K562 (cell line): ENCODE measurements around the gene PIK3CB. TPM values are rescaled to one million over a fixed set of nuclear protein-coding genes. Genes with fewer than 3 reads are reported as not detected.
A peak's percentile ranks its signal among the peaks of the same experiment; 100 is the strongest.

ENCODE experiments used
- ELF2 ChIP-seq: fragments of 250-450 bp; sonication (Bioruptor Pico); IDR thresholded peaks from 2 replicates; pipeline ENCODE4 v1.5.0; 2021; ENCODE audit warnings: mild to moderate bottlenecking
- NFYB ChIP-seq: IDR thresholded peaks from 2 replicates; pipeline ENCODE4 v1.6.1; 2011; ENCODE audit warnings: mild to moderate bottlenecking, moderate library complexity; ENCODE audit not compliant: insufficient read length; ENCODE audit errors: extremely low read depth
- SPI1 ChIP-seq: IDR thresholded peaks from 2 replicates; pipeline ENCODE4 v1.6.1; 2011; ENCODE audit warnings: low read depth, low read length, control low read depth, borderline replicate concordance
- TRIM24 ChIP-seq, 2 experiments: fragments of 450-650 bp; IDR thresholded peaks; 2 replicates each; pipeline ENCODE4 v1.6.1; 2016
- TRIM28 ChIP-seq: fragments of 450-650 bp; IDR thresholded peaks from 2 replicates; pipeline ENCODE4 v1.6.1; 2017
- XRCC3 ChIP-seq: fragments of 450-650 bp; IDR thresholded peaks from 2 replicates; pipeline ENCODE4 v1.6.1; 2017; ENCODE audit warnings: mild to moderate bottlenecking, moderate library complexity
- ZNF146 ChIP-seq: IDR thresholded peaks from one replicate; pipeline ENCODE4 v1.6.1; 2018; ENCODE audit warnings: missing compliant biosample characterization; ENCODE audit not compliant: unreplicated experiment
- ZNF311 ChIP-seq: fragments of 250-450 bp; sonication (Bioruptor Pico); IDR thresholded peaks from 2 replicates; pipeline ENCODE4 v1.4.0; 2020; ENCODE audit warnings: mild to moderate bottlenecking, moderate library complexity
- ZNF778 ChIP-seq: fragments of 450-650 bp; formaldehyde crosslinking; IDR thresholded peaks from 2 replicates; pipeline ENCODE4 v1.4.0; 2020; ENCODE audit warnings: mild to moderate bottlenecking, moderate library complexity
- polyA plus RNA-seq, 8 experiments: library from polyadenylated mRNA; depleted of rRNA in 4 of 8; stranded (reverse) in 5 of 8; unstranded in 3 of 8; fragments of >200 nt; fragmentation: Nextera tagmentation in 2 of 8; fragmentation: Illumina TruSeq in 1 of 8; extraction: Ambion mirVana in 2 of 8; extraction: Trizol in 1 of 8; gene quantifications; 2 replicates each; pipeline versions ENCODE4 v1.2.1 to v1.2.3, GENCODE V29; 2011 to 2014; ENCODE audit warnings: inconsistent platforms in 1 of 8, missing spikeins in 1 of 8
- total RNA-seq, 7 experiments: library from RNA; depleted of rRNA in 6 of 7; stranded (reverse); fragments of >200 nt in 6 of 7; fragmentation: Illumina TruSeq in 2 of 7; extraction: Trizol in 2 of 7; gene quantifications; 2 replicates each; pipeline versions ENCODE4 v1.2.1 to v1.2.3, GENCODE V29; 2011 to 2021; ENCODE audit warnings: low replicate concordance in 1 of 7
- TF ChIP-seq, protein P1 (sequence below): fragments of 450-650 bp; formaldehyde crosslinking; IDR thresholded peaks from 2 replicates; pipeline ENCODE4 v1.4.0; 2020; ENCODE audit warnings: mild to moderate bottlenecking
- TF ChIP-seq, protein P2 (sequence below): fragments of 450-650 bp; IDR thresholded peaks from 2 replicates; pipeline ENCODE4 v1.6.1; 2018; ENCODE audit warnings: mild to moderate bottlenecking, low read depth; ENCODE audit not compliant: partially characterized antibody

PIK3CB gene
- total and polyA plus RNA-seq, 9 of the 15 experiments (the other 6 are each of a cell fraction or from before 2014, with no cell fraction given): 15.3 to 62.6 (median 28.3) TPM

DNA sequence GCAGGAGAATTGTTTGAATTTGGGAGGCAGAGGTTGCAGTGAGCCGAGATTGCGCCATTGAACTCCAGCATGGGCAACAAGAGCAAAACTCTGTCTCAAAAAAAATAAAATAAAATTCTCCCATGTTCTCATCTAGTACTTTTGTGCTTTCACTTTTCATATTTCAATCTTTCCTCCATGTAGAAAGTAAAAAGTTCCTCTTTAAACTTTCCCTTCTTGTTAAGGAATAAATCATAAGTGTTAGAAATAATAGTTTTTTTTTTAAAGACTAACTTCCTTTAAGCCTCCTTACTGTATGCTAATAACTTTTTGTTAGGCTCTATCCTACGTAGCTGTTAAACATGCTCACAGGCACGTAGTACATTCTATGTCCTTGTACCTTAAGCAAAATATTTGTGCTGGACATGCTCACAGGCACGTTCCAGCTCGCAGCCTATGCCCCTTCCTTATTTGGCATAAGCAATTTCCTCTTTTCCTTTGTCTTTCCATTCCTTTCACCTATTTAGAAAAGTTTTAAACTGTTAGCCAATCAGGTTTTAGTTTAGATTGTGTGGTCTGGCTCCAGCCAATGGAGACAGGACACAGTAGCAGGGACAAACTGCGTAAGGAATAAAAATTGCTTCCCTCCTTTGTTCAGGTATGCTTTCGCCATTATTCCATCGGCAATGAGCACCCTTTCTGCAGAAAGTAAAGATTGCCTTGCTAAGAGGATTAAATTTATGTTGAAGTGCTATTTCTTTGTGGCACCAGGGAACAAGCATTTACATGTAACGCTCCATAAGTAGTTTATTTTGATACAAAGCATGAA lies 38.9 kb upstream of the PIK3CB start (continued):
- TF ChIP-seq NFYB (no peak), ELF2 (CRISPR knock-in tag) (no peak), SPI1 (no peak), ZNF778 (no peak), TRIM24 (IDR thresholded peaks at IDR 0.05) (peak in 1 of 2 experiments; percentile 20; a peak in 1 of 4 replicates), ZNF146 (no peak), ZNF311 (0 out of 2 replicates have a peak, but pooled peaks have one; percentile 4), TRIM28 (peak; percentile 38; the same call in 1 of the 2 replicates), XRCC3 (0 out of 2 replicates have a peak, but pooled peaks have one; percentile 66)
- TF ChIP-seq, protein P1, sequence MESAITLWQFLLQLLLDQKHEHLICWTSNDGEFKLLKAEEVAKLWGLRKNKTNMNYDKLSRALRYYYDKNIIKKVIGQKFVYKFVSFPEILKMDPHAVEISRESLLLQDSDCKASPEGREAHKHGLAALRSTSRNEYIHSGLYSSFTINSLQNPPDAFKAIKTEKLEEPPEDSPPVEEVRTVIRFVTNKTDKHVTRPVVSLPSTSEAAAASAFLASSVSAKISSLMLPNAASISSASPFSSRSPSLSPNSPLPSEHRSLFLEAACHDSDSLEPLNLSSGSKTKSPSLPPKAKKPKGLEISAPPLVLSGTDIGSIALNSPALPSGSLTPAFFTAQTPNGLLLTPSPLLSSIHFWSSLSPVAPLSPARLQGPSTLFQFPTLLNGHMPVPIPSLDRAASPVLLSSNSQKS: no peak
- TF ChIP-seq, protein P2, sequence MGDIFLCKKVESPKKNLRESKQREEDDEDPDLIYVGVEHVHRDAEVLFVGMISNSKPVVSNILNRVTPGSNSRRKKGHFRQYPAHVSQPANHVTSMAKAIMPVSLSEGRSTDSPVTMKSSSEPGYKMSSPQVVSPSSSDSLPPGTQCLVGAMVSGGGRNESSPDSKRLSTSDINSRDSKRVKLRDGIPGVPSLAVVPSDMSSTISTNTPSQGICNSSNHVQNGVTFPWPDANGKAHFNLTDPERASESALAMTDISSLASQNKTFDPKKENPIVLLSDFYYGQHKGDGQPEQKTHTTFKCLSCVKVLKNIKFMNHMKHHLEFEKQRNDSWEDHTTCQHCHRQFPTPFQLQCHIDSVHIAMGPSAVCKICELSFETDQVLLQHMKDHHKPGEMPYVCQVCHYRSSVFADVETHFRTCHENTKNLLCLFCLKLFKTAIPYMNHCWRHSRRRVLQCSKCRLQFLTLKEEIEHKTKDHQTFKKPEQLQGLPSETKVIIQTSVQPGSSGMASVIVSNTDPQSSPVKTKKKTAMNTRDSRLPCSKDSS: peak; percentile 45
